GM12892 (cell line): ENCODE data around the gene ALPK3.

Experiments
- POLR2A ChIP-seq: IDR thresholded peaks from 2 replicates; pipeline ENCODE4 v1.6.1; 2011; ENCODE audit warnings: low read depth, low read length, control low read depth
- POLR2AphosphoS5 ChIP-seq: IDR thresholded peaks from 2 replicates; pipeline ENCODE4 v1.6.1; 2011; ENCODE audit warnings: low read depth, low read length, control low read depth
- TAF1 ChIP-seq: IDR thresholded peaks from 2 replicates; pipeline ENCODE4 v1.6.1; 2011; ENCODE audit warnings: low read depth, mild to moderate bottlenecking, control low read depth, low read length, borderline replicate concordance

- TF ChIP-seq POLR2A (no peak), POLR2AphosphoS5 (no peak), TAF1 (no peak)
These were observed 70.8 kb downstream of the ALPK3 start for GRCh38 chr15:84887938-84888337.
